Measurements from ENCODE around the gene ZEB2. TPM values are rescaled to one million over a fixed set of nuclear protein-coding genes. Genes with fewer than 3 reads are reported as not detected.

Gene ZEB2
- polyA plus RNA-seq, 3 donors from 2014 or later: 56.5 to 115 (median 62.3) TPM

- H3K27me3 Mint-ChIP-seq (ENCODE audit: low read depth in 3 of 3): no peaks in the 10 kb centered on the region
- no peaks in the 10 kb centered on the region for H3K36me3 Mint-ChIP-seq
- peaks cover 14 to 22% of the 10 kb centered on the region in 2 donors for H3K4me1 Mint-ChIP-seq
- no peak overlapping the region for H3K4me3 Mint-ChIP-seq
- H3K9me3 Mint-ChIP-seq: no peaks in the 10 kb centered on the region
- no peak overlapping the region for H3K27ac Mint-ChIP-seq
- no peak for DNase-seq
These were observed 27.6 kb upstream of the ZEB2 start for GRCh38 chr2:144547494-144547893.

- DNase-seq: no peak
- Mint-ChIP-seq H3K4me3 (no peak overlapping the region), H3K4me1 (peaks cover 14 to 22% of the 10 kb centered on the region in 2 donors), H3K27ac (no peak overlapping the region), H3K27me3 (ENCODE audit: low read depth in 3 of 3) (peaks cover 0 to 3% (median 0%) of the 10 kb centered on the region in 3 donors), H3K9me3 (no peaks in the 10 kb centered on the region), H3K36me3 (no peaks in the 10 kb centered on the region)
These were observed 27.0 kb upstream of the ZEB2 start for GRCh38 chr2:144546933-144547332.

GRCh38 chr2:144545787-144546186 is 25.9 kb upstream of the ZEB2 start:
- Mint-ChIP-seq H3K4me1 (peaks cover 14 to 22% of the 10 kb centered on the region in 2 donors), H3K36me3 (no peaks in the 10 kb centered on the region), H3K4me3 (no peak overlapping the region), H3K27me3 (ENCODE audit: low read depth in 3 of 3) (peaks cover 0 to 3% (median 3%) of the 10 kb centered on the region in 3 donors), H3K27ac (no peak overlapping the region), H3K9me3 (no peaks in the 10 kb centered on the region)
- no peak for DNase-seq

- no peak for DNase-seq
- H3K27ac Mint-ChIP-seq: no peak overlapping the region
- no peaks in the 10 kb centered on the region for H3K36me3 Mint-ChIP-seq
- H3K27me3 Mint-ChIP-seq (ENCODE audit: low read depth in 3 of 3): peaks cover 0 to 3% (median 3%) of the 10 kb centered on the region in 3 donors
- H3K4me1 Mint-ChIP-seq: peaks cover 12 to 14% of the 10 kb centered on the region in 2 donors
- H3K9me3 Mint-ChIP-seq: no peaks in the 10 kb centered on the region
- no peak overlapping the region for H3K4me3 Mint-ChIP-seq
These were observed 24.1 kb upstream of the ZEB2 start for GRCh38 chr2:144544053-144544452.

- no peak for DNase-seq
- peaks cover 0 to 4% (median 3%) of the 10 kb centered on the region in 3 donors for H3K27me3 Mint-ChIP-seq (ENCODE audit: low read depth in 3 of 3)
- no peaks in the 10 kb centered on the region for H3K9me3 Mint-ChIP-seq
- H3K27ac Mint-ChIP-seq: no peak overlapping the region
- H3K36me3 Mint-ChIP-seq: no peaks in the 10 kb centered on the region
- no peaks in the 10 kb centered on the region for H3K4me1 Mint-ChIP-seq
- no peak overlapping the region for H3K4me3 Mint-ChIP-seq
These were observed 21.5 kb upstream of the ZEB2 start for GRCh38 chr2:144541396-144541795.

- Mint-ChIP-seq H3K27ac (no peak overlapping the region), H3K4me1 (no peaks in the 10 kb centered on the region), H3K27me3 (ENCODE audit: low read depth in 3 of 3) (peaks cover 0 to 4% (median 3%) of the 10 kb centered on the region in 3 donors), H3K4me3 (no peak overlapping the region), H3K9me3 (no peaks in the 10 kb centered on the region), H3K36me3 (no peaks in the 10 kb centered on the region)
- DNase-seq: no peak
These were observed 19.4 kb upstream of the ZEB2 start for GRCh38 chr2:144539289-144539782.

- DNase-seq: no peak
- no peak overlapping the region for H3K4me3 Mint-ChIP-seq
- peaks cover 0 to 3% (median 1%) of the 10 kb centered on the region in 3 donors for H3K27me3 Mint-ChIP-seq (ENCODE audit: low read depth in 3 of 3)
- no peaks in the 10 kb centered on the region for H3K4me1 Mint-ChIP-seq
- no peaks in the 10 kb centered on the region for H3K36me3 Mint-ChIP-seq
- H3K27ac Mint-ChIP-seq: no peak overlapping the region
- no peaks in the 10 kb centered on the region for H3K9me3 Mint-ChIP-seq
These were observed 15.4 kb upstream of the ZEB2 start for GRCh38 chr2:144535300-144535699.

- Mint-ChIP-seq H3K27ac (peak overlapping the region in 1 of 6 donors; percentile 38), H3K27me3 (ENCODE audit: low read depth in 3 of 3) (peaks cover 0 to 3% (median 1%) of the 10 kb centered on the region in 3 donors), H3K4me1 (peaks cover 0 to 3% of the 10 kb centered on the region in 2 donors), H3K9me3 (no peaks in the 10 kb centered on the region), H3K36me3 (no peaks in the 10 kb centered on the region), H3K4me3 (no peak overlapping the region)
- DNase-seq: no peak
These were observed 13.3 kb upstream of the ZEB2 start for GRCh38 chr2:144533221-144533620.

- Mint-ChIP-seq H3K36me3 (no peaks in the 10 kb centered on the region), H3K27me3 (ENCODE audit: low read depth in 3 of 3) (peaks cover 0 to 3% (median 0%) of the 10 kb centered on the region in 3 donors), H3K4me1 (peaks cover under 1 to 3% of the 10 kb centered on the region in 2 donors), H3K27ac (no peak overlapping the region), H3K9me3 (no peaks in the 10 kb centered on the region), H3K4me3 (no peak overlapping the region)
- DNase-seq: no peak
These were observed 10.7 kb upstream of the ZEB2 start for GRCh38 chr2:144530596-144530995.

- Mint-ChIP-seq H3K4me1 (peaks cover 3 to 8% of the 10 kb centered on the region in 2 donors), H3K9me3 (no peaks in the 10 kb centered on the region), H3K27ac (no peak overlapping the region), H3K36me3 (no peaks in the 10 kb centered on the region), H3K27me3 (ENCODE audit: low read depth in 3 of 3) (peaks cover 0 to 3% (median 0%) of the 10 kb centered on the region in 3 donors), H3K4me3 (no peak overlapping the region)
- DNase-seq: no peak
These were observed 9.9 kb upstream of the ZEB2 start for GRCh38 chr2:144529841-144530240.

- DNase-seq: no peak
- Mint-ChIP-seq H3K4me3 (no peak overlapping the region), H3K36me3 (no peaks in the 10 kb centered on the region), H3K27ac (no peak overlapping the region), H3K4me1 (peaks cover 12 to 13% of the 10 kb centered on the region in 2 donors), H3K9me3 (no peaks in the 10 kb centered on the region), H3K27me3 (ENCODE audit: low read depth in 3 of 3) (peaks cover 0 to 7% (median 2%) of the 10 kb centered on the region in 3 donors)
These were observed 8.2 kb upstream of the ZEB2 start for GRCh38 chr2:144528108-144528507.

GRCh38 chr2:144526831-144527230 is 6.9 kb upstream of the ZEB2 start:
- peaks cover 2 to 16% (median 4%) of the 10 kb centered on the region in 3 donors for H3K27me3 Mint-ChIP-seq (ENCODE audit: low read depth in 3 of 3)
- no peaks in the 10 kb centered on the region for H3K9me3 Mint-ChIP-seq

GRCh38 chr2:144524118-144525009 is 4.4 kb upstream of the ZEB2 start:
- peak; percentile 62 to 65 (median 63) for DNase-seq

More at GRCh38 chr2:144526831-144527230, 6.9 kb upstream of the ZEB2 start:
- no peaks in the 10 kb centered on the region for H3K36me3 Mint-ChIP-seq
- DNase-seq: no peak
- no peak overlapping the region for H3K4me3 Mint-ChIP-seq
- H3K27ac Mint-ChIP-seq: no peak overlapping the region
- H3K4me1 Mint-ChIP-seq: peaks cover 13 to 22% of the 10 kb centered on the region in 2 donors

GRCh38 chr2:144523596-144524117 is 3.7 kb upstream of the ZEB2 start:
- Mint-ChIP-seq H3K4me3 (peak overlapping the region; percentile 86 to 95 (median 88)), H3K9me3 (no peaks in the 10 kb centered on the region), H3K27me3 (ENCODE audit: low read depth in 3 of 3) (peaks cover 2 to 13% (median 4%) of the 10 kb centered on the region in 3 donors), H3K36me3 (no peaks in the 10 kb centered on the region), H3K27ac (peak overlapping the region in 5 of 6 donors; percentile 88 to 93 (median 90)), H3K4me1 (peaks cover 13 to 31% of the 10 kb centered on the region in 2 donors)
- no peak for DNase-seq

More at GRCh38 chr2:144524118-144525009, 4.4 kb upstream of the ZEB2 start:
- peak overlapping the region in 5 of 6 donors; percentile 88 to 96 (median 93) for H3K27ac Mint-ChIP-seq
- no peaks in the 10 kb centered on the region for H3K36me3 Mint-ChIP-seq
- peaks cover 2 to 13% (median 4%) of the 10 kb centered on the region in 3 donors for H3K27me3 Mint-ChIP-seq (ENCODE audit: low read depth in 3 of 3)
- peak overlapping the region; percentile 86 to 95 (median 88) for H3K4me3 Mint-ChIP-seq
- H3K4me1 Mint-ChIP-seq: peaks cover 13 to 31% of the 10 kb centered on the region in 2 donors
- H3K9me3 Mint-ChIP-seq: no peaks in the 10 kb centered on the region

Measured in immature natural killer cell (primary cell).